GM12872 (cell line): Measurements from ENCODE around the gene HOOK1.

Experiments
- TF ChIP-seq, protein P1 (sequence below): IDR thresholded peaks from 3 replicates; pipeline ENCODE4 v1.5.1; 2011; ENCODE audit warnings: low read depth, mild to moderate bottlenecking, low read length, moderate library complexity; ENCODE audit not compliant: insufficient read depth

HOOK1 gene

DNA sequence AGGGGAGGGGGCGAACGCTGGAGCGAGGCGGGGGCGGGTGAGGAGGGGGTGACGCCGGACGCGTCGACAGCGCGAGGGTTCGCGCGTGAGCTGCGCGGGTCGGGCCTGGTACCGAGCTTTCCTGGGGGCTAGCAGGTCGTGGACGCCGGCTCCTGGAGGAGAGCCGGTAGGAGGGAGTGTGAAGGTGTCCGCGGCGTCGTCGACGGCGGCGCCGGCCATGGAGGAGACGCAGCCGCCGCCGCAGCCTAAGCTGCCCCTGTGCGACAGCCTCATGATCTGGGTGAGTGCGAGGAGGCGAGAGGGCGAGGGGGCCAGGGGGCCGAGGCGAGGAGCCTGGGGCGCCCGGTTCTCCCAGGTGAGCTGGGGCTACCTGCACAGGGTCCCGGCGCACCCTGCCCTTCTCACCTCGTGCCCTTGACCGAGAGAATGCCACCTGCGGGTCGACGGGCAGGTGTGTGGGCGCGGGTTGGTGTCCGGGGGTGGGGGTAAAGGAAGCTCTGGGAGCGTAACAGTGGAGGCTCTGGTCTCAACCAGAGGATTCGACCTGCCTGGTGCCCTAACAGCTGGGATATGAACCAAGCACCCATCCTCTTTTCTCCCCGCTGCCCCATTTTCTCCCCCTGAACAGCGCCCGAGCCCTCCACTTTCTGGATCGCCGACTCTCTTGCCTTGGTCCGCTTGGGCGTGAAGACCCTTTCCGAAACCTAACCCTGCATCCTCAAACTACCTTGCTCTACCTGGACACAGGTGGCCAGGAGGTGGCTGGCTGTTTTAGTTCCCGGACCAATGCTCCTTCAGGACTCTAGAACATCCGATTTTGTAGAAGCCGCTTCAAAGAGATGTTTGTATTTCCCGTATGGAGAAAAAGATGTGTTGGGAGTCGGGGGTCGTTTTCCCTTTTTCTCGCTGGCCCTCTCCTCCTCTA is at the start of gene HOOK1:
Gene HOOK1, plus strand, starts transcription at position 49 of the 925 bp plus-strand sequence. Its CDS starts 169 bp downstream, at position 218.
- TF ChIP-seq, protein P1, sequence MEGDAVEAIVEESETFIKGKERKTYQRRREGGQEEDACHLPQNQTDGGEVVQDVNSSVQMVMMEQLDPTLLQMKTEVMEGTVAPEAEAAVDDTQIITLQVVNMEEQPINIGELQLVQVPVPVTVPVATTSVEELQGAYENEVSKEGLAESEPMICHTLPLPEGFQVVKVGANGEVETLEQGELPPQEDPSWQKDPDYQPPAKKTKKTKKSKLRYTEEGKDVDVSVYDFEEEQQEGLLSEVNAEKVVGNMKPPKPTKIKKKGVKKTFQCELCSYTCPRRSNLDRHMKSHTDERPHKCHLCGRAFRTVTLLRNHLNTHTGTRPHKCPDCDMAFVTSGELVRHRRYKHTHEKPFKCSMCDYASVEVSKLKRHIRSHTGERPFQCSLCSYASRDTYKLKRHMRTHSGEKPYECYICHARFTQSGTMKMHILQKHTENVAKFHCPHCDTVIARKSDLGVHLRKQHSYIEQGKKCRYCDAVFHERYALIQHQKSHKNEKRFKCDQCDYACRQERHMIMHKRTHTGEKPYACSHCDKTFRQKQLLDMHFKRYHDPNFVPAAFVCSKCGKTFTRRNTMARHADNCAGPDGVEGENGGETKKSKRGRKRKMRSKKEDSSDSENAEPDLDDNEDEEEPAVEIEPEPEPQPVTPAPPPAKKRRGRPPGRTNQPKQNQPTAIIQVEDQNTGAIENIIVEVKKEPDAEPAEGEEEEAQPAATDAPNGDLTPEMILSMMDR = no peak

DNA sequence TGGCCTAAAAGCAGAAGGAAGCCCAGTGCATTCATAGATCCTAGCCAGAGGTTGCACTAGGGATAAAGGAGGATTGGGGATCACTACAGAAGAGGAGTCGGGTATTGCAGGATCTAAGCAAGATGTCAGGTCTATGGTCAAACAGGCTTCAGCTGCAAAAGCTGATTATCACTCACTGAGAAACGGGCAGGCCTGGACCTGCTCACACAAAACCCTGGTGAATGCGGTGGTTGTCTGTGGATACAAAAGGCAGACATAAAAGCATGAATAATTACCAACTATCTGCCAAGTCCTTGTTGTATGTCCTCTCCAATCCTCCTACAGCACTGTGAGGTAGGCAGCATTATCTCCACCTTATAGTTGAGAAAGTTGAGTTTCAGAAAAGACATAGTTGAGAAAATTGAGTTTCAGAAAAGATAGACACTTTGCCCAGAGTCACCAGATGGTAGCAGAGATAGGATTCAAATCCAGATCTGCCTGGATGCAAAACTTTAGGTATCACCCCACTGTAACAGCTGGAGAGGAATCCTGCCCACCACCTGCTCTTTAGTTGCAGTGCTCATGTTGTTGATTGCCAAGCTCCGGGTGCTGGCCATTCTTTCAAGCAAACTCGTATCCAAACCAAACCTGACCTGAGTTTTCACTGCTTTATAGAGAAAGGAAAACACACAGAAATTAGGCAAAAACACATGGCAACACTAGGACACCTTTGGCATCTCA is 49.6 kb upstream of the HOOK1 start:
- TF ChIP-seq, protein P1 = no peak

DNA sequence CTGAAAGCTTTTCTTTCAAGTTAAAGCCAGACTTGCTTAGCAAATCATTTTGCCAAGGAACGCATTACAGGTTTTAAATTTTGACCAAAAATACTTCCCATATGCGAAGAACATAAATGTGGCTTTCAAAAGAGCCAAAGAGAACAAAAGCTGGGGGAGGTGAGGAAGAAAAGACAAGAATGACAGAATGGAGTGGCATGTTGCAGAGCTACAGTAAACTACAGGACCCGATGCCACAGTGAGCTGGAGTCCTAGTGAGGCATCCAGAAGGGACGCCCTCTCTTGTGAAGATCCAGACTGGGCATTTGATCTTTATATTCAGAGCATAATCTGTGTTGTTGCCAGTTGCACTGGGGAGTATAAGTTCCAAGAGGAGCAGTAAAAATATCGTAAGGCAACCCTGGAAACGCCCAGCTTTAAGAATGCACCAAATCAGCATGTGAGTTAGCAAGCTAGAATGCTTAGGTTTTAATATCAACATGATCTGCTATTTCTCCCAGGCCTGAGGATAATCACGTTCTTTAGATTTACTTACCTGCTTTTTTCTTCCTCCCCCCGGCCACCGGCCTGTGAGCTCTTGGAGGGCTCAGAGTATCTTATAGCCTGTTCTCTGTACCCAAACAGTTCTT is 48.4 kb upstream of the HOOK1 start:
- TF ChIP-seq, protein P1 = no peak

DNA sequence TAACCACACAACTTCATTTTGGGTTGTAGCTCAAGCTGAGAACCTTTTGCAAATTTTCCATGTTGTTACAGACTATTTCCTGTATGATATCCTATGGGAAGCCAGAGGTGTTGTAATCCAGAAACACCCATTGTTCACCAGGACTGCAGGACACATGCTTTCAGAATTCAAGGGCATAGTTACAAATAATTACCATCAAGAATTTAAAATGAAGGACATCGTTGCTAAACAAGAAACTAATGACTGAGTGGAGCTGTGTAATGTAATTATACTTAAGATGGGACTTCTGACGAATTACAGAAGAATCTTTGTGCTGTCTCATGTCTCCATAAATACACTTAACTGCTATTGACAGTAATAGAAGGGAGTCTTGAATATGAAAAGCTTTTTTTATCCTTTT is 47.6 kb upstream of the HOOK1 start:
- TF ChIP-seq, protein P1 = no peak

DNA sequence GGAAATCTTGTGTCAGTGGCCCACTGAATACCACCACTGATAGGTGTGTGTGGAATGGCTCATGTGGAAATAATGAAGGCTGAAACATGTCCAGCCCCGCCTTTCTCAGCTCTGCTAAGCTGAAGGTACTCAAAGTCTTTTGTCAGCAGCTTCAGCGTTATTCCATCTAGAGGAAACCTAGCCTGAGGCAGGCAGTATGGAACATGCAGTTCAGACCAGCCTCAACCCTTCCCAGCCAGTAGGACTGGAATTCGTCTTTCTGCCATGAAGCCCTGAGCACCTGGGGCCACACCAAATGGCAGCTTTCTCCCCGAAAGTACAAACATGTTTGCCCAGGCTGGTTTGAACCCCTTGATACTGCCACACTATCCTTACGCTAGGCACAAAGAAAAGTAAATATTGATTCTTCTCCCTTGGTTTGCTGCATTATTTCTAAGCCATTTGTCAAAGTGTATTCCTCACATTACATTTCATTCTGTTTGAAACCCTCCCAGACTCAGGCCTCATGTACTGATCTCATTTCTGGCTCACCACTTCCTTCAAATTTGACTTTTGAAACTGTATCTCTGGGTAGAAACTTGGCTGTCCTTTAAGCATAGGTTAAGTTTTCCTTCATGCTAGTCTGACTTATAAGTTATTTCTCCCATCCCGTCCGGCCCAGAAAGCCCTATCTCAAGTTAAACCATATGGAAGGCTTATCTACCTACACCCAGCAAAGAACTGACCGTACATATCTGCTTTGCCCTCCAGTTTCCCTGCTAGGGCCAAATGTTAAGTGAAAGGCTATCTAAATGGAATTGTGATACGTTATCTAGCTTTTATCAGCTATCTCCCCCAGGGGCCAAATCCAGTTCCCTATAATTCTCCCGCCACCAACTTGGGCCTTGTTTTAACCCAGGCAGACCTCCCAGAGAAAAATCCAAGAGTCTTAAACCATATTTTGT is 45.7 kb upstream of the HOOK1 start:
- TF ChIP-seq, protein P1 = no peak

DNA sequence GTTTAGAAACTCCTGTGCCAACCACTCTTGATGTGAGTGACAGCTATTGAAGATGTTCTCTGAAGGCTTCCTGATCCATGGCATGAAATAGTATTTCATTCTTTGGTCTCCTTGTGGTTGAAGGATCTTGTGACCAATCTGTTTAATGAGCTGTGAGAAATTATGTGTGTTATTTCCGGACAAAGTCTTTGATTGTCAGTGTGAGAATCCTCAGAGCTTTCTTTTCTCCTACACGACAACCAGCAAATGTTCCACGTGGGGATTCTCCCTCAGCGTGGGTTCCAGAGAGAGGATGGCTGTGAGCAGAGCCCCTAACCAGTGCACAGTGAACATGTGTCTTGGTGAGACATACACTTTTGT is 45.0 kb upstream of the HOOK1 start:
- TF ChIP-seq, protein P1 = no peak
